Hepatocyte (in vitro differentiated cells): Measurements from ENCODE around the gene KRT32. TPM values are rescaled to one million over a fixed set of nuclear protein-coding genes. Genes with fewer than 3 reads are reported as not detected.

Experiments
- DNase-seq: peaks from one replicate; pipeline ENCODE4 v3.0.0-alpha.2; 2016; ENCODE audit warnings: low spot score
- H2AFZ ChIP-seq: fragments of 200-600 bp; sonication (generic); 2 replicates; pipeline ENCODE4 v1.6.0; 2016; ENCODE audit warnings: antibody characterized with exemption, mild to moderate bottlenecking
- H3K27ac ChIP-seq: fragments of 200-600 bp; sonication (generic); 2 replicates; pipeline ENCODE4 v1.5.1; 2016; ENCODE audit warnings: mild to moderate bottlenecking
- H3K27me3 ChIP-seq: fragments of 200-600 bp; sonication (generic); 2 replicates; pipeline ENCODE4 v1.6.1; 2016
- H3K36me3 ChIP-seq: fragments of 200-600 bp; sonication (generic); replicated peaks from 2 replicates; pipeline ENCODE4 v1.5.1; 2016; ENCODE audit warnings: low read depth; ENCODE audit not compliant: insufficient read depth
- H3K4me1 ChIP-seq: fragments of 200-600 bp; sonication (generic); 2 replicates; pipeline ENCODE4 v1.5.1; 2016; ENCODE audit warnings: mild to moderate bottlenecking, moderate library complexity; ENCODE audit not compliant: insufficient read depth
- H3K4me2 ChIP-seq: fragments of 200-600 bp; sonication (generic); 2 replicates; pipeline ENCODE4 v1.6.0; 2016
- H3K4me3 ChIP-seq: fragments of 200-600 bp; sonication (generic); 2 replicates; pipeline ENCODE4 v1.5.1; 2016; ENCODE audit warnings: mild to moderate bottlenecking
- H3K79me2 ChIP-seq: fragments of 200-600 bp; sonication (generic); 2 replicates; pipeline ENCODE4 v1.6.0; 2017; ENCODE audit warnings: mild to moderate bottlenecking
- H3K9me2 ChIP-seq: fragments of 200-600 bp; sonication (generic); replicated peaks from 2 replicates; pipeline ENCODE4 v1.6.0; 2017; ENCODE audit warnings: mild to moderate bottlenecking; ENCODE audit not compliant: insufficient read depth
- H3K9me3 ChIP-seq: fragments of 200-600 bp; sonication (generic); 2 replicates; pipeline ENCODE4 v1.5.1; 2016; ENCODE audit warnings: low read depth, mild to moderate bottlenecking
- H4K20me1 ChIP-seq: fragments of 200-600 bp; sonication (generic); 2 replicates; pipeline ENCODE4 v1.6.0; 2016; ENCODE audit warnings: mild to moderate bottlenecking; ENCODE audit not compliant: insufficient read depth, poor library complexity, severe bottlenecking
- CTCF ChIP-seq: fragments of 200-600 bp; sonication (generic); IDR thresholded peaks from 2 replicates; pipeline ENCODE4 v1.5.1; 2016; ENCODE audit warnings: antibody characterized with exemption, mild to moderate bottlenecking; ENCODE audit not compliant: poor library complexity
- EZH2 ChIP-seq: fragments of 200-600 bp; sonication (generic); IDR thresholded peaks from 2 replicates; pipeline ENCODE4 v1.6.1; 2016; ENCODE audit warnings: antibody characterized with exemption, mild to moderate bottlenecking, borderline replicate concordance
- EZH2phosphoT487 ChIP-seq: fragments of 200-600 bp; sonication (generic); IDR thresholded peaks from one replicate; pipeline ENCODE4 v1.6.1; 2018; ENCODE audit warnings: antibody characterized with exemption, mild to moderate bottlenecking, low read depth, moderate library complexity; ENCODE audit not compliant: unreplicated experiment, severe bottlenecking
- WGBS: methylation state at CpG from one replicate; pipeline ENCODE4 v1.1.6; 2016; ENCODE audit warnings: low lambda C conversion rate; ENCODE audit errors: missing lambda C conversion rate; 5-methylcytosine and 5-hydroxymethylcytosine counted together
- polyA plus RNA-seq: library from polyadenylated mRNA; unstranded; fragments of >200 nt; fragmentation: Nextera tagmentation; extraction: Ambion mirVana; gene quantifications from 2 replicates; pipeline ENCODE4 v1.2.1, GENCODE V29; 2016
- total RNA-seq: library from RNA; depleted of rRNA; stranded (reverse); fragments of >200 nt; gene quantifications from 2 replicates; pipeline ENCODE4 v1.2.3, GENCODE V29; 2014

The KRT32 gene
- total and polyA plus RNA-seq, 2 experiments from 2014 or later, result not detected

DNA sequence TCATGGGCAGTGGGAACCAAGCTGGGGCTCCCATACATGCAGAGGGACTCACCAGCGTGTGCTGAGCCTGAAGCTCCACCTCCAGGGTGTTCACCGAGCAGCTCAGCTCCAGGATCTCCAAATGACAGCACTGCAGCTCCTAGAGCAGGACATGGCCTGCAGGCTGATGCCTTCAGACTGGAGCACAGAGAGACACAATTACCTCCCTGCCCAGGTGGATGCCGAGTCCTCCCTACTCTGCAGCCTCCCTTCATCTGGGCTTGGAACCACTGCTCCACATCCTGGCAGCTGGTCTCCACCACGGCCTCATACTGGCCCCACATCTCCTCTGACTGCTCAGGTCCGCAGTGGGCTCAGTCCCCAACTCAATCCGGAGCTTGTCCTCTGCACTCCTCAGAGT lies 18.2 kb downstream of the KRT32 start:
- H3K4me3 ChIP-seq, result no peak overlapping the region
- H3K36me3 ChIP-seq, result no peaks in the 10 kb centered on the region
- H3K27ac ChIP-seq, result no peak overlapping the region
- H3K9me3 ChIP-seq, result no peaks in the 10 kb centered on the region
- no peaks in the 10 kb centered on the region for H3K79me2 ChIP-seq
- DNase-seq, result no peak
- 79% methylated on average over 6 of the region's 6 CpGs for WGBS
- H2AFZ ChIP-seq, result no peak overlapping the region
- H4K20me1 ChIP-seq, result no peaks in the 10 kb centered on the region
- no peak for TF ChIP-seq CTCF
- H3K4me1 ChIP-seq, result no peaks in the 10 kb centered on the region
- H3K27me3 ChIP-seq, result no peaks in the 10 kb centered on the region
- no peaks in the 10 kb centered on the region for H3K9me2 ChIP-seq
- H3K4me2 ChIP-seq, result no peak overlapping the region

GRCh38 chr17:41448506-41448905 lies 18.7 kb downstream of the KRT32 start:
- Histone ChIP-seq H2AFZ (no peak overlapping the region), H3K4me1 (no peaks in the 10 kb centered on the region), H3K27me3 (no peaks in the 10 kb centered on the region), H3K36me3 (no peaks in the 10 kb centered on the region), H3K4me3 (no peak overlapping the region), H4K20me1 (no peaks in the 10 kb centered on the region), H3K4me2 (no peak overlapping the region), H3K9me2 (no peaks in the 10 kb centered on the region), H3K9me3 (no peaks in the 10 kb centered on the region), H3K27ac (no peak overlapping the region), H3K79me2 (no peaks in the 10 kb centered on the region)
- no peak for DNase-seq
- 49% methylated on average over 2 of the region's 2 CpGs for WGBS
- TF ChIP-seq EZH2phosphoT487 (no peak), EZH2 (no peak), CTCF (no peak)

DNA sequence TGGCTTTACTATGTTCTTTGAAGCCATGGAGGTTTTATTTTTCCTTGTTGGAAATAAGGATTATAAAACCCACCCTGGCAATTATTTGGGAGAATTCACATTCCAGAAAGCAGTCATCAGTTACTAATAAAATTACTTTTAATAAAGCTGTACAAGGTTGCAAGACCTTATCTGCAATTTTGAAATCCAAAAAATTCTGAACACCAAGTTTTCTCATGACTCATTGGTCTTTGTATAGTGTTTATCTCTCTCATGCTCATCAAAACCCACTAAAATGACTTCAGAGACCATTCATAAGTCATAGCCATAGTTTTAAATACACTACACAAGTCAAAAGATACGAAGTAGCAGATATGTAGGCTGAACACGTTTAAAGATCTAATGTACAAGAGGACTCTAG lies 20.4 kb downstream of the KRT32 start:
- no peaks in the 10 kb centered on the region for H3K79me2 ChIP-seq
- H3K4me2 ChIP-seq, result no peak overlapping the region
- no peak overlapping the region for H3K27ac ChIP-seq
- H3K4me1 ChIP-seq, result no peaks in the 10 kb centered on the region
- 64% methylated on average over 2 of the region's 2 CpGs for WGBS
- no peak overlapping the region for H3K4me3 ChIP-seq
- H4K20me1 ChIP-seq, result no peaks in the 10 kb centered on the region
- H3K9me3 ChIP-seq, result no peaks in the 10 kb centered on the region
- no peaks in the 10 kb centered on the region for H3K27me3 ChIP-seq
- no peak overlapping the region for H2AFZ ChIP-seq
- H3K36me3 ChIP-seq, result no peaks in the 10 kb centered on the region
- TF ChIP-seq CTCF (no peak), EZH2phosphoT487 (no peak), EZH2 (no peak)
- H3K9me2 ChIP-seq, result no peaks in the 10 kb centered on the region
- DNase-seq, result no peak

DNA sequence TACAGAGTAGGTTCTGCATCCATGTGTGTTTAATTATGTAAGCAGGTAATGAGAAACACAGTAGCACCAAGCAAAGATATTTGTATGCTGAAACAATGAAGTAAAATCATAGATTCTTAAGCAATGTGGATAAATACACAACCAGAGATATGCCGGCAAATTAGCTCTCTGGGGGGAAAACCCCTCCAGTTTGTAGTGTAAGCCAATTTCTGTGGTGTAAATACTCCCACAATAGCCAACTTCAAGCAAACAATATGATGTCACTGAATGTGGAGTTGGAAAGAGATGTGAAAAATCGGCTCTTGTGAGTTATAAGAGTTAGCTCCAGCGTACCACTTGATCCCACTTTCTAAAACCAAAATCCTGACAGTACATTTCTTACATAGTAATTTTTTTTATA lies 22.5 kb downstream of the KRT32 start:
- no peaks in the 10 kb centered on the region for H3K27me3 ChIP-seq
- H3K79me2 ChIP-seq, result no peaks in the 10 kb centered on the region
- no peak for DNase-seq
- no peak overlapping the region for H2AFZ ChIP-seq
- H3K4me2 ChIP-seq, result no peak overlapping the region
- no peaks in the 10 kb centered on the region for H3K4me1 ChIP-seq
- no peak for TF ChIP-seq CTCF
- TF ChIP-seq EZH2phosphoT487, result no peak
- TF ChIP-seq EZH2, result no peak
- no peaks in the 10 kb centered on the region for H4K20me1 ChIP-seq
- no peaks in the 10 kb centered on the region for H3K9me2 ChIP-seq
- WGBS, result 78% methylated on average over 3 of the region's 3 CpGs
- no peak overlapping the region for H3K4me3 ChIP-seq
- H3K9me3 ChIP-seq, result no peaks in the 10 kb centered on the region
- H3K27ac ChIP-seq, result no peak overlapping the region
- no peaks in the 10 kb centered on the region for H3K36me3 ChIP-seq
